Measurements from ENCODE around the gene IPPK.

GRCh38 chr9:92641092-92641809, 28.7 kb downstream of the IPPK start:
- TF ChIP-seq GATA3 (IDR thresholded peaks at IDR 0.05; ENCODE audit: low read depth, low read length): no peak
- TF ChIP-seq GATA2 (IDR thresholded peaks at IDR 0.05; ENCODE audit: low read depth, low read length): no peak
